Osteoblast (primary cell): ENCODE measurements around the gene CDKAL1. TPM values are rescaled to one million over a fixed set of nuclear protein-coding genes. Genes with fewer than 3 reads are reported as not detected.

Source experiments
- DNase-seq: peaks from one replicate; pipeline ENCODE4 v3.0.0; 2011; ENCODE audit warnings: low spot score, mixed read lengths; ENCODE audit not compliant: insufficient read length; ENCODE audit errors: missing footprints
- H2AFZ ChIP-seq: 2 replicates; pipeline ENCODE4 v1.6.0; 2011; ENCODE audit warnings: mild to moderate bottlenecking, low read length
- H3K27ac ChIP-seq: 2 replicates; pipeline ENCODE4 v1.5.1; 2011; ENCODE audit warnings: mild to moderate bottlenecking, low read depth, low read length, moderate library complexity
- H3K27me3 ChIP-seq: 2 replicates; pipeline ENCODE4 v1.6.0; 2012; ENCODE audit warnings: mild to moderate bottlenecking, control low read depth, inconsistent platforms, low read length, moderate library complexity; ENCODE audit not compliant: insufficient read depth
- H3K36me3 ChIP-seq: 2 replicates; pipeline ENCODE4 v1.5.1; 2011; ENCODE audit warnings: mild to moderate bottlenecking, low read length, control low read depth, moderate library complexity; ENCODE audit not compliant: insufficient read depth
- H3K4me1 ChIP-seq: 2 replicates; pipeline ENCODE4 v1.5.1; 2011; ENCODE audit warnings: mild to moderate bottlenecking, low read length, control low read depth, moderate library complexity; ENCODE audit not compliant: insufficient read depth
- H3K4me2 ChIP-seq: 2 replicates; pipeline ENCODE4 v1.6.0; 2011; ENCODE audit warnings: mild to moderate bottlenecking, low read length; ENCODE audit not compliant: insufficient read depth
- H3K4me3 ChIP-seq: fragments of 200-600 bp; sonication (generic); 3 replicates; pipeline ENCODE4 v1.5.1; 2012; ENCODE audit warnings: mild to moderate bottlenecking, low read length, inconsistent platforms; ENCODE audit not compliant: insufficient read depth
- H3K79me2 ChIP-seq: 2 replicates; pipeline ENCODE4 v1.6.0; 2012; ENCODE audit warnings: mild to moderate bottlenecking, low read length, control low read depth, inconsistent platforms; ENCODE audit not compliant: insufficient read depth
- H3K9me3 ChIP-seq: 2 replicates; pipeline ENCODE4 v1.5.1; 2011; ENCODE audit warnings: low read depth, low read length, control low read depth
- H4K20me1 ChIP-seq: 2 replicates; pipeline ENCODE4 v1.6.0; 2012; ENCODE audit warnings: mild to moderate bottlenecking, low read length, control low read depth; ENCODE audit not compliant: insufficient read depth
- CTCF ChIP-seq: IDR thresholded peaks from 2 replicates; pipeline ENCODE4 v1.5.1; 2011; ENCODE audit warnings: mild to moderate bottlenecking, low read depth, low read length, moderate library complexity; ENCODE audit errors: extremely low read depth
- total RNA-seq: library from RNA; depleted of rRNA; stranded (reverse); fragments of >200 nt; gene quantifications from 2 replicates; pipeline ENCODE4 v1.2.3, GENCODE V29; 2012

Gene CDKAL1
- total RNA-seq, 1 donor, result 18.5 TPM

- no peaks in the 10 kb centered on the region for H4K20me1 ChIP-seq
- no peak overlapping the region for H2AFZ ChIP-seq
- DNase-seq, result peak; percentile 4
- H3K79me2 ChIP-seq, result no peaks in the 10 kb centered on the region
- H3K9me3 ChIP-seq, result no peaks in the 10 kb centered on the region
- H3K27me3 ChIP-seq, result no peaks in the 10 kb centered on the region
- H3K27ac ChIP-seq, result no peak overlapping the region
- no peak overlapping the region for H3K4me3 ChIP-seq
- no peaks in the 10 kb centered on the region for H3K36me3 ChIP-seq
- TF ChIP-seq CTCF, result no peak
- H3K4me1 ChIP-seq, result no peaks in the 10 kb centered on the region
- H3K4me2 ChIP-seq, result no peak overlapping the region
These were observed 166.1 kb downstream of the CDKAL1 start for GRCh38 chr6:20700375-20700774.

GRCh38 chr6:20702366-20702765 lies 168.1 kb downstream of the CDKAL1 start:
- H3K27me3 ChIP-seq, result no peaks in the 10 kb centered on the region
- no peak overlapping the region for H3K27ac ChIP-seq
- no peaks in the 10 kb centered on the region for H3K9me3 ChIP-seq
- H3K4me1 ChIP-seq, result no peaks in the 10 kb centered on the region
- no peak overlapping the region for H3K4me2 ChIP-seq
- H4K20me1 ChIP-seq, result no peaks in the 10 kb centered on the region
- H3K4me3 ChIP-seq, result no peak overlapping the region
- no peaks in the 10 kb centered on the region for H3K79me2 ChIP-seq
- no peak for DNase-seq
- no peaks in the 10 kb centered on the region for H3K36me3 ChIP-seq
- H2AFZ ChIP-seq, result no peak overlapping the region
- TF ChIP-seq CTCF, result no peak

- H2AFZ ChIP-seq, result no peak overlapping the region
- DNase-seq, result no peak
- no peaks in the 10 kb centered on the region for H3K36me3 ChIP-seq
- H3K79me2 ChIP-seq, result no peaks in the 10 kb centered on the region
- H3K27ac ChIP-seq, result no peak overlapping the region
- TF ChIP-seq CTCF, result no peak
- H3K27me3 ChIP-seq, result no peaks in the 10 kb centered on the region
- H4K20me1 ChIP-seq, result no peaks in the 10 kb centered on the region
- H3K4me2 ChIP-seq, result no peak overlapping the region
- H3K4me3 ChIP-seq, result no peak overlapping the region
- no peaks in the 10 kb centered on the region for H3K9me3 ChIP-seq
- H3K4me1 ChIP-seq, result no peaks in the 10 kb centered on the region
These were observed 168.8 kb downstream of the CDKAL1 start for GRCh38 chr6:20703049-20703448.

GRCh38 chr6:20704325-20705025 lies 170.2 kb downstream of the CDKAL1 start:
- Histone ChIP-seq H3K27me3 (no peaks in the 10 kb centered on the region), H3K4me1 (no peaks in the 10 kb centered on the region), H2AFZ (no peak overlapping the region), H3K79me2 (no peaks in the 10 kb centered on the region), H4K20me1 (no peaks in the 10 kb centered on the region), H3K27ac (no peak overlapping the region), H3K4me3 (no peak overlapping the region), H3K36me3 (no peaks in the 10 kb centered on the region), H3K9me3 (no peaks in the 10 kb centered on the region), H3K4me2 (peak overlapping the region; percentile 22)
- no peak for TF ChIP-seq CTCF
- DNase-seq, result no peak
